Suprapubic skin (tissue), 4 donors: ENCODE data around the gene ACOT7.
A peak's percentile ranks its signal among the peaks of the same experiment; 100 is the strongest.

Experiments used
- CTCF ChIP-seq, 2 donors: fragments of 200-600 bp in 1 of 2; fragments of 450-650 bp in 1 of 2; sonication (generic) in 1 of 2; IDR thresholded peaks; one replicate each; pipeline ENCODE4 v1.5.1; 2016 to 2019; ENCODE audit warnings: antibody characterized with exemption in 2 of 2, mild to moderate bottlenecking in 1 of 2, moderate library complexity in 1 of 2
- POLR2A ChIP-seq, 2 donors: fragments of 450-650 bp; IDR thresholded peaks; one replicate each; pipeline ENCODE4 v1.6.1; 2017; ENCODE audit warnings: antibody characterized with exemption in 2 of 2, mild to moderate bottlenecking in 2 of 2, moderate library complexity in 2 of 2
- POLR2AphosphoS5 ChIP-seq, 3 donors: sonication (generic); formaldehyde crosslinking; IDR thresholded peaks; one replicate each; pipeline ENCODE4 v1.6.1; 2017; ENCODE audit warnings: antibody characterized with exemption in 3 of 3

GRCh38 chr1:6246497-6247467 lies 146.8 kb downstream of the ACOT7 start:
- no peak for TF ChIP-seq POLR2AphosphoS5 (IDR thresholded peaks at IDR 0.05)
- peak; percentile 93 to 98 for TF ChIP-seq CTCF (IDR thresholded peaks at IDR 0.05)
- no peak for TF ChIP-seq POLR2A (IDR thresholded peaks at IDR 0.05)
